Measurements from ENCODE around the gene SORL1-AS1.
A peak's percentile ranks its signal among the peaks of the same experiment; 100 is the strongest.

SORL1-AS1 gene

DNA sequence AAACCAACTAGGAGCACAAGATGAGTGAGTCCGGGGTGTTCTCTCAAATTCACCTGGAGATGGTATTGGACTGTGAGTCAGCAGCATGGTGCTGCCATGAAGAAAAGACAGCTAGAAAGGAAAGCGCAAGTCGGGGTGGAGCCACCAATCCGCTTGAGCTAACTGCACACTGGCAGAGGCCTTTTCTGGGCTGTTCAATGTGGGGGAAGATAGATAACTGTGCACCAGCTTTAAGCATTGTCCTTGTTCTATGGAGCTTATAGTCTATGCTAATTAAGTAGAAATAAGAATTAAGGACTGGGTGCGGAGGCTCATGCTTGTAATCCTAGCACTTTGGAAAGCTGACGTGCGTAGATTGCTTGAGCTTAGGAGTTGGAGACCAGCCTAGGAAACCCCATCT lies 21.9 kb upstream of the SORL1-AS1 start:
- DNase-seq, result no peak

DNA sequence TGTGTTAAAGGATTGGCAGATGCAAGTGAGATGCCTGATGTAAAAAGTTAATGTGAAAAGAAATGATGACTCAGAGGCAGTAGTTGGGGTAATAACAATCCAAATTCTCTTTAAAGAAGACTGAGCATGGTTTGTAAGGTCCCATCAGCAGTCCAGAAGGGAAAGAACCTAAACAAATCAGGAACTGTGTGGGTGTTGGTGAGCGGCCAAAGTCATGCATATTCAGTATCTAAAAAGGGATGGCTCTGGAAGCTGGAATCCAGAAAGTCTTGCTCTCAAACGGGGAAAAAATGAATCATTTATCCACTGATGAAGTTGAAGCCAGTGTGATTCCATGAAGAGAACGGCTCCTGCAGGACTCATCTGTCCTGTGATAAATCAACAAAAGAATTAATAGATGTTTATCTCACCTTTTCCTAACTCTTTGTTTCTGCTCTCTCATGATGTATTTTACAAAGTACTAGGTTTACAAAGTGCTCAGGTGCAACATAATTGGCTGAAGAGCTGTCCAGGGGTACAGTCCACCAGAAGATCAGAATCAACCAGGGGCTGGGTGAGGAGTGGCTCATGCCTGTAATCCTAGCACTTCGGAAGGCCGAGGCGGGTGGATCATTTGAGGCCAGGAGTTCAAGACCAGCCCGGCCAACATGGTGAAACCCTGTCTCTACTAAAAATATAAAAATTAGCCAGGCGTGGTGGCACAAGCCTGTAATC lies 20.5 kb upstream of the SORL1-AS1 start:
- no peak for DNase-seq

GRCh38 chr11:121472312-121472711 lies 19.5 kb upstream of the SORL1-AS1 start:
- DNase-seq, result no peak

- DNase-seq, result no peak
Observed at GRCh38 chr11:121471167-121471566, 18.4 kb upstream of the SORL1-AS1 start.

DNA sequence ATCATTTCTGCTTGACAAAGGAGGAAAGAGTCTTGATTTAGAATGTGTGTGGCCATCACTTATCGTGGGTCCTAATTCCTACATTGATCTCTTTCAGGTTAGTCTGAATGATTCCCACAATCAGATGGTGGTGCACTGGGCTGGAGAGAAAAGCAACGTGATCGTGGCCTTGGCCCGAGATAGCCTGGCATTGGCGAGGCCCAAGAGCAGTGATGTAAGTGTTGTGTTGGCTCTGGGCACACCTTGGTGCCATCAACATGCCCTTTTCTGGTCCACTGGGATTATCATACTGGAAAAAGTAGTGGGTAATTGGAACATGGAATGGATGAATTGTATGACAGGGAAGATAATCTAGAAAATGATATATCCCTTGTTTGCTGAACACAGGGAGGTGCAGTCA lies 17.1 kb upstream of the SORL1-AS1 start:
- no peak for DNase-seq

DNA sequence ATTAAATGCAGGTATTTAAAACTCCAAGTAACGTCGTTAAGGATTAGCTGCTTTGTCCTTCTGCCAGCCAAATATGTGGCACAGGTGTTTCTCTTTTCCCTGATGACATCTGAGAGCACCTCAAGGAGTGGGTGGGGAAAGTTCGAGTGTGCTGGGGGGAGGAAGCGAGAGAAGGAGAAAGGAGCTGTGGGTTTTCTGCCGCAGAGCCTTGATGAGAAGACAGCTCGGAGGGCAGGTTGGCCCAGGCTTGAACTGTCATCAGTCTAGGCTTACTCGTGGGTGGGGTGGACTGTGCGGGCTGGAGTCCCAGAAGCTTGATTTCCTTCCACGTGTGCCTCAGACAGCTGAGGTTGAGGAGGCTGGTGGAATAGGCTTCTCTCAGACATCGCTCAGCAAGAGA lies 15.2 kb upstream of the SORL1-AS1 start:
- no peak for DNase-seq

- DNase-seq, result no peak
Observed at GRCh38 chr11:121467471-121467870, 14.7 kb upstream of the SORL1-AS1 start.

DNA sequence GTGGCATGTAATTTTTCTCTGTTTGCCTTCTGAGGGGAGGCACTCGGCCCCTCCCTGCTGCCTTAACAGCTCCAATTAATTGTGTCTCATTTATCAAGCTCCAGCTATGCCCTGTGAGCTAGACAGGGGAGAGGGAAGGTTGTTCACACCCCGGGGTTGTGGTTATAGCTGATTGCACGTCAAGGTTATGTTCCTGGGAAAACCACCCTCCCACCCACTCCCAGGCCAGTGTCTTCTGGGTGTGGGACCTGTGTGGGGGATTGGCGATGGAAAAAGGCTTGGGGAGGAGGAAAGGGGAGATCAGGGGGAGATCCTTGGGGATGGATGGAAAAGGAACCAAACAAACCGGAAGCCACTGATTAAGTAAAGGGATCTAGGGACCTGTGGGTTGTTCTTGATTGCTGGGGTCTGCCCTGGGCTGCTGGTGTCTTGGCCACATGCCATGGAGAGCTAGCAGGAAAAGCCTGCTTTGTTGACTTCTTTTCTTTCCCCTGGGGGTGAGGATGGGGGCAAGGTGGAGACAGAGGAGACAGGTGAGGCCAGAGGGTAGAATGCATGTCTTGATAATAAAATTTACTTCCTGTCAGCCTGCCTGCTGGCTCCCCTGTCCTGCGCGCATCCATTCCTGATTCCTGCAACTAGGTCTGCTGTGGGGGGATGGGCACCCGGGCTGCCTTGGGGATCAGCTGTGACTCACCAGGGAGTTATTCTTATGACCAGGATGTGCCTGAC lies 13.5 kb upstream of the SORL1-AS1 start:
- peak; percentile 90 for DNase-seq

DNA sequence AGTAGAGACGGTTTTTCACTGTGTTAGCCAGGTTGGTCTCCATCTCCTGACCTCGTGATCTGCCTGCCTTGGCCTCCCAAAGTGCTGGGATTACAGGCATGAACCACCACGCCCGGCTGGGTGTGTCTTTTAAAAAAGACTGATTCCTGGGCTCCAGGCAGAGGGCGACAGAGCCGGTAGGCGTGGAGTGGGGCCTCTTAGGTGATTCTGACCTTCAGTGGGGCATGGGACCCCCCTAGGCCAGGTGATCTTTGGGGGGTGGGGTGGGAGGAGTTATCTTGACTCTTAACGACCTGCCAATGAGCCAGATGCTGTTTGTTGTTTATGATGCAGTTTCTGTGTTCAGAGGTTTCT lies 12.9 kb upstream of the SORL1-AS1 start:
- DNase-seq, result no peak

GRCh38 chr11:121464352-121464946 lies 11.7 kb upstream of the SORL1-AS1 start:
- DNase-seq, result peak; percentile 64

DNA sequence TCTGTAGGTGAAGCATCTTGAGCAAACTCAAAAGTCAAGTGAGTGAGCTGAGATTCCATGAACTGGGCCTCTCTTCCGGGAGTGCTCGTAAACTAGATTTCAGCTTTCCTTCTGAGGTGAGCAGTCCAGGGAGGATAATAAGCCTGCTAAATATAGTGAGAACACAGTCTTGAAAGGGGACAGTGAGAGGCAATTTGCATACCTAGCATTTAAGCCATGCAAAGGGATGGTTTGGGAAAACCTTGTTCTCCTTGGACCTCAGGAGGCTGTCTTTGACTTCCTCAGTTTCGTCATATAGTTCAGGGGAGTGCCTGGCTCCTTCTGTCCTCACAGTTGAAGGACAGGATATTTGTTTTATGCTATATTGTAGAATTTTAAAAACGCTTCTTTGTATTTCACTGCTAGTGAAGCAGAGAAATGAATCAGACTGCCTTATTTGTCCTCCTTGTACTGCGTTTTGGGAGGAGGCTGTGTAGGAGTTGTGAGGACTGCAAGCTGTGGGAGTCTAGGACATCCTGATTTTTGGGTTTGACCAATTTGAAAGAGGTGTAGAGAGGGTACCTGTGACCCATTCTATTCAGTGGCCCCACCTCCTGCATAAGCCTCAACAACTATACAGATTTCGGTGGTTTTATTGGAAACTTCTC lies 11.0 kb upstream of the SORL1-AS1 start:
- DNase-seq, result no peak

- no peak for DNase-seq
Observed at GRCh38 chr11:121461843-121462242, 9.1 kb upstream of the SORL1-AS1 start.

- DNase-seq, result no peak
Observed at GRCh38 chr11:121460941-121461514, 8.3 kb upstream of the SORL1-AS1 start.

DNA sequence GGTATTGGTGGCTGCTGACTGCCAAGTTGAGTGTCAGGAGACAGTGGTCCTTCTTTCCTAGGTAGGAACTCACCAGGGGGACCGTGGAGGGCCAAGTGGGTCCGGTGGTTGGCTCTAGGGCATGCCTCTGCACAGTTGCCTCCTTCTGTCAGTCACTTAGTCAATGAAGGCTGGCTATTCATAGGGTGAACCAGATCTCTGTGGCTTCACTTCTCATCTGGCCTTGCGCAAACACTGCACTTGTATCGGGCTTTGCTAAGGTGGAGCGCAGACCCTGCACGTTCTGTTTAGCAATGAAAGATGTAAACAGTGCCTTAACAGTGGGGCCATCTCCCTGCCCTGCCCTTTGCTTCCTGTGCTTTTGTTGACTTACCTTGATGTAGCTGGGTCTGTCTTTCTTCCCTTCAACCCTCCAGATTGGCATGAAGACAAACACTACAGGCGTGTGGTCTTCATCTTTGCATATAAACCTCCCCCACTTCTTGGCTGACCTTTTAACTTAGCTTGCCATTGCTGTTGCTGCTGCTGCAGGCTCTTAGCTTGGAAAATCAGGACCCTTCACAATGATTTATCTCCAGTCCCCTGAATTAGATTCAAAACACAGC lies 6.7 kb upstream of the SORL1-AS1 start:
- DNase-seq, result no peak

- DNase-seq, result no peak
Observed at GRCh38 chr11:121458551-121458950, 5.8 kb upstream of the SORL1-AS1 start.

- no peak for DNase-seq
Observed at GRCh38 chr11:121456816-121457431, 4.2 kb upstream of the SORL1-AS1 start.

GRCh38 chr11:121456151-121456550 lies 3.4 kb upstream of the SORL1-AS1 start:
- no peak for DNase-seq

DNA sequence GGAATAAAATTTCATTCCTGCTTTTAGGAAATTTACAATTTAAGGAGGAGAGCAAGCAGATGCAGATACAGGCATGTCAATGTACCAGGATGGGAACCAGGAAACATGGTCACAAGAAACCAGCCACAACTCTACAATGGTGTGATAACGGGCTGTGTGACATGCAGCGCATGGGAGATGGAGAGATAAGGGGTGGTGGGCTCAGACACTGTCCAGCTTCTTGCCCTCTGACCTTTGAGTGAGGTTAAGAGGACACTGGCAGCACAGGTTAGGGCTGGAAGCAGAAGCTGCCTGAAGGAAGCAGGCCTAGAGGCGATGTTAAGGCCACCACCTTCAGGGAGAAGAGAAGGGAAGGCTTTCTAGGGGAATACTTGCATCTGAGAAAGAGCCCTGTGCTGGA lies 2.3 kb upstream of the SORL1-AS1 start:
- no peak for DNase-seq

GRCh38 chr11:121453589-121454299 lies 977 bp upstream of the SORL1-AS1 start:
- no peak for DNase-seq

DNA sequence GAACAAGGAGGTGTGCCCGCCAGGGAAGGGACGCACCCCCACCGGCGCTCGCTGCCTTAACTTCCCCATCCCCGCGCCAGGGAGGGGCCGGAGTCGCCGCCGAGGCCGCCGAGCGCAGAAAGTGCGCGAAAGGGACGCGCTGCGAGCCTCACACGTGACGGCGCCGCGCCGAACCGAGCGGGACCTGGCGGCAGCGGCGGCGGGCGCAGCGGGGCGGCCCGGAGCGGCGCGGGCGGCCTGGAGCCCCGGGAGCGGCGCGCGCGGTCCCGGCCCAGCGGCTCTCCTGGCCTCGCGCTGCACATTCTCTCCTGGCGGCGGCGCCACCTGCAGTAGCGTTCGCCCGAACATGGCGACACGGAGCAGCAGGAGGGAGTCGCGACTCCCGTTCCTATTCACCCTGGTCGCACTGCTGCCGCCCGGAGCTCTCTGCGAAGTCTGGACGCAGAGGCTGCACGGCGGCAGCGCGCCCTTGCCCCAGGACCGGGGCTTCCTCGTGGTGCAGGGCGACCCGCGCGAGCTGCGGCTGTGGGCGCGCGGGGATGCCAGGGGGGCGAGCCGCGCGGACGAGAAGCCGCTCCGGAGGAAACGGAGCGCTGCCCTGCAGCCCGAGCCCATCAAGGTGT lies 670 bp downstream of the SORL1-AS1 start, which contains the start of gene SORL1:
TSS of gene SORL1 (plus strand) at position 329 of the 623 bp plus-strand sequence. CDS start at position 347, 18 bp downstream.
- peak; percentile 56 for DNase-seq

Measured in dermis blood vessel endothelial cell (primary cell).